GM12891 (cell line): ENCODE results near the gene DUXA. TPM values are rescaled to one million over a fixed set of nuclear protein-coding genes. Genes with fewer than 3 reads are reported as not detected.
A peak's percentile ranks its signal among the peaks of the same experiment; 100 is the strongest.
"Not testable (repeated sequence)": the region's sequence is repeated elsewhere in the genome, so short reads cannot be mapped to it uniquely, and the experiment has no call there.

Source experiments
- DNase-seq: peaks from one replicate; pipeline ENCODE4 v3.0.0; 2011; ENCODE audit warnings: low spot score; ENCODE audit not compliant: insufficient read length
- FAIRE-seq: peaks from 2 replicates; lab custom pipeline; 2011; peaks lifted over from hg19 to GRCh38; lab: Jason Lieb, UNC
- PAX5 ChIP-seq: IDR thresholded peaks from 2 replicates; pipeline ENCODE4 v1.6.1; 2011; ENCODE audit warnings: low read length, moderate library complexity, mild to moderate bottlenecking; ENCODE audit not compliant: insufficient read depth, severe bottlenecking
- POLR2A ChIP-seq: IDR thresholded peaks from 2 replicates; pipeline ENCODE4 v1.6.1; 2011; ENCODE audit warnings: low read depth, low read length, control low read depth
- POLR2AphosphoS5 ChIP-seq: IDR thresholded peaks from 2 replicates; pipeline ENCODE4 v1.6.1; 2011; ENCODE audit warnings: low read depth, low read length, control low read depth
- POU2F2 ChIP-seq: IDR thresholded peaks from 2 replicates; pipeline ENCODE4 v1.6.1; 2011; ENCODE audit warnings: low read depth, mild to moderate bottlenecking, control low read depth, low read length, moderate library complexity
- SPI1 ChIP-seq: IDR thresholded peaks from 2 replicates; pipeline ENCODE4 v1.6.1; 2011; ENCODE audit warnings: low read depth, low read length, control low read depth
- TAF1 ChIP-seq: IDR thresholded peaks from 2 replicates; pipeline ENCODE4 v1.6.1; 2011; ENCODE audit warnings: low read depth, low read length, control low read depth
- polyA plus RNA-seq: library from polyadenylated mRNA; unstranded; fragments of >200 nt; gene quantifications from one replicate; pipeline ENCODE4 v1.2.1, GENCODE V29; 2012; ENCODE audit warnings: low read depth, missing spikeins, inconsistent platforms; ENCODE audit not compliant: missing spikeins

Gene DUXA
- not detected for polyA plus RNA-seq

GRCh38 chr19:57167385-57167784 lies at the start of gene DUXA:
Gene DUXA, minus strand, starts transcription at chr19:57167485. Its CDS starts 42 bp downstream, at chr19:57167443.
- FAIRE-seq (no peak), DNase-seq (no peak)
- no peak for TF ChIP-seq POLR2AphosphoS5
- TF ChIP-seq POU2F2: no peak
- TF ChIP-seq SPI1: no peak
- no peak for TF ChIP-seq PAX5
- no peak for TF ChIP-seq POLR2A
- TF ChIP-seq TAF1: no peak

GRCh38 chr19:57212109-57212508 lies 44.8 kb upstream of the DUXA start:
- DNase-seq (no peak), FAIRE-seq (no peak)
- TF ChIP-seq POU2F2 (no peak), PAX5 (no peak), POLR2A (no peak), POLR2AphosphoS5 (no peak), TAF1 (no peak), SPI1 (no peak)

- FAIRE-seq (no peak), DNase-seq (no peak)
- no peak for TF ChIP-seq POLR2A
Observed at GRCh38 chr19:57210381-57210780, 43.1 kb upstream of the DUXA start.

- DNase-seq: no peak
- TF ChIP-seq POU2F2 (no peak), POLR2A (no peak), TAF1 (no peak), SPI1 (no peak), POLR2AphosphoS5 (no peak), PAX5 (no peak)
- FAIRE-seq: no peak
Observed at GRCh38 chr19:57202160-57202559, 34.9 kb upstream of the DUXA start.

- DNase-seq, FAIRE-seq: not testable (repeated sequence)
Observed at GRCh38 chr19:57197874-57198273, 30.6 kb upstream of the DUXA start.

GRCh38 chr19:57192993-57193392 lies 25.7 kb upstream of the DUXA start:
- FAIRE-seq: no peak
- TF ChIP-seq PAX5 (no peak), TAF1 (no peak), POLR2A (no peak), SPI1 (no peak), POLR2AphosphoS5 (no peak)
- DNase-seq: no peak

- FAIRE-seq (no peak), DNase-seq (no peak)
- TF ChIP-seq PAX5 (no peak), TAF1 (no peak), POLR2AphosphoS5 (no peak), POLR2A (no peak), SPI1 (no peak), POU2F2 (no peak)
Observed at GRCh38 chr19:57192077-57192420, 24.8 kb upstream of the DUXA start.

GRCh38 chr19:57191141-57192076 lies 24.1 kb upstream of the DUXA start, which contains the start of gene ZNF264:
Gene ZNF264, plus strand, starts transcription at chr19:57191500. Its CDS starts 414 bp downstream, at chr19:57191914.
- DNase-seq (peak; percentile 89), FAIRE-seq (peak; percentile 92)
- TF ChIP-seq TAF1 (peak; percentile 86), SPI1 (0 out of 2 replicates have a peak, but pooled peaks have one; percentile 27), POU2F2 (peak; percentile 50; the same call in 1 of the 2 replicates), PAX5 (no peak), POLR2AphosphoS5 (peak; percentile 82), POLR2A (peak; percentile 82)

- TF ChIP-seq POLR2AphosphoS5 (no peak), POLR2A (no peak), SPI1 (no peak), TAF1 (no peak), POU2F2 (no peak), PAX5 (no peak)
- DNase-seq (no peak), FAIRE-seq (peak; percentile 9)
Observed at GRCh38 chr19:57190301-57190700, 23.0 kb upstream of the DUXA start.

GRCh38 chr19:57171551-57172081 lies 4.3 kb upstream of the DUXA start:
- FAIRE-seq: no peak
- peak; percentile 36 for DNase-seq
- TF ChIP-seq PAX5: no peak
- TF ChIP-seq POLR2AphosphoS5: no peak
- no peak for TF ChIP-seq POLR2A
